ENCODE measurements around the gene SORCS3.

SORCS3 gene

DNA sequence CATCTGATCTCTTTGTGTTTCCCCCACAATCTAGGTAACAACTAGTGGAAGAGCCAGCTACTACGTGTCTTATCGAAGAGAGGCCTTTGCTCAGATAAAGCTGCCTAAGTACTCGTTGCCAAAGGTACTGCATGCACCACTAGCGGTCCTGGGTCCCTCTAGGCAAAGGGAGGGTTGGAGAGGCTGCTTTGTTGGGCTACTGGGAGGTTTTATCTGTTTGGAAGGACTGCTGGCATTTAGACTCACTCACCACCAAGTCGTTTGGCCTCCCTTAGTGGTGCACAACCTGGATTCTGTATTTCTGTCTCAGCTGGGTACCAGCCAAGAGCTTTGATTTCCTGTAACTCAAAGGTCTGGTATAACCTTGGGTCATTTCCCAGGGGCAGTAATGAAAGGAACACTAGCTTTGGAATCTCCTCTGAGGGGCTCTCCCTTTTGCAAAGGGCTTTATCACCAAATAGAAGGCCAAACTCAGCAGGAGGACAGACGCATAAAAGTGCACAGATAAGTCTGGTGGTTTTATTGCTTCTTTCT, 498.3 kb downstream of the SORCS3 start:
- TF ChIP-seq, protein P1, sequence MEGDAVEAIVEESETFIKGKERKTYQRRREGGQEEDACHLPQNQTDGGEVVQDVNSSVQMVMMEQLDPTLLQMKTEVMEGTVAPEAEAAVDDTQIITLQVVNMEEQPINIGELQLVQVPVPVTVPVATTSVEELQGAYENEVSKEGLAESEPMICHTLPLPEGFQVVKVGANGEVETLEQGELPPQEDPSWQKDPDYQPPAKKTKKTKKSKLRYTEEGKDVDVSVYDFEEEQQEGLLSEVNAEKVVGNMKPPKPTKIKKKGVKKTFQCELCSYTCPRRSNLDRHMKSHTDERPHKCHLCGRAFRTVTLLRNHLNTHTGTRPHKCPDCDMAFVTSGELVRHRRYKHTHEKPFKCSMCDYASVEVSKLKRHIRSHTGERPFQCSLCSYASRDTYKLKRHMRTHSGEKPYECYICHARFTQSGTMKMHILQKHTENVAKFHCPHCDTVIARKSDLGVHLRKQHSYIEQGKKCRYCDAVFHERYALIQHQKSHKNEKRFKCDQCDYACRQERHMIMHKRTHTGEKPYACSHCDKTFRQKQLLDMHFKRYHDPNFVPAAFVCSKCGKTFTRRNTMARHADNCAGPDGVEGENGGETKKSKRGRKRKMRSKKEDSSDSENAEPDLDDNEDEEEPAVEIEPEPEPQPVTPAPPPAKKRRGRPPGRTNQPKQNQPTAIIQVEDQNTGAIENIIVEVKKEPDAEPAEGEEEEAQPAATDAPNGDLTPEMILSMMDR (IDR thresholded peaks at IDR 0.05; ENCODE audit: low read length, missing control alignments): no peak
- H3K4me3 ChIP-seq (replicated peaks; ENCODE audit: low read depth, low read length): no peak overlapping the region
- no peak for DNase-seq (ENCODE audit: low read depth)

DNA sequence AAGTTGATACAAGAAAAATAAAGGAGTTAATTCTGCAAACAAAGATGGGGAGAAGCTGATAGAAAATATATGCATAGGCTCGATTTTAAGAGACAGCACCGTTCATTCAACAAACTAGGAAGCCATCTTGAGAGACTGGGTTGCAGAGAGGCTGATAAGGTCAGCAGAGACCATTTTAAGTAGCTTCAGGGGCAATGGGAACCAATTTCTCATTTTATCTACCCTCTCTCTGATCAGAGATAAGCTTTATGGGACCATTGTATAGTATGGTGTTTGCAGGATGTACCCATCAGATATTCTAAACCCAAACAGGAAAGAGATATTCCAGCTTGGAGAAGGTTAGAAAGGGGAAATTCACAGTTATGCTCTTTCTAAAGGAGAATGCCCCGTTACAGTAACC, 499.5 kb downstream of the SORCS3 start:
- DNase-seq (ENCODE audit: low read depth): no peak

DNA sequence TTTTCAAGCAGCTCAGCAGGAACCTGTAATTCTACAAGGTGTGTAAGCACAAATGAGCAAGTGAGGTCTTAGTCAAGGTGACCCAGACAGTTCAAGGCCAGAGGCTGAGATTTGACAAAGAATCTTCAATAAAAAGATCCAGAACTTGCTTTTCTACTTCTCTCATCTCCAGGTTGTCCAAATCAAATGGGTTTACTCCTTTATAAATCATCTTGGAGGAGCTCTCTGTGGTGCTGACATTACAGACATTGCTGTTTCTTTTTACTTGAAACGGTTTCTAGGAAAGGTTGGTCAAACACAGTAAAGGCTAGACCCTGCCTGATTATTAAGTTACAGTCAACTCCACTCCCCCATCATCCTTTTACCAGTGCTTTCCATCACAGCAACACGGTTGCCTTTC, 504.6 kb downstream of the SORCS3 start:
- DNase-seq (ENCODE audit: low read depth): no peak
- H3K4me3 ChIP-seq (replicated peaks; ENCODE audit: low read depth, low read length): no peak overlapping the region
- TF ChIP-seq, protein P1 (IDR thresholded peaks at IDR 0.05; ENCODE audit: low read length, missing control alignments): no peak

More for the DNA sequence above, 499.5 kb downstream of the SORCS3 start:
- TF ChIP-seq, protein P1 (IDR thresholded peaks at IDR 0.05; ENCODE audit: low read length, missing control alignments): no peak
- H3K4me3 ChIP-seq (replicated peaks; ENCODE audit: low read depth, low read length): no peak overlapping the region

DNA sequence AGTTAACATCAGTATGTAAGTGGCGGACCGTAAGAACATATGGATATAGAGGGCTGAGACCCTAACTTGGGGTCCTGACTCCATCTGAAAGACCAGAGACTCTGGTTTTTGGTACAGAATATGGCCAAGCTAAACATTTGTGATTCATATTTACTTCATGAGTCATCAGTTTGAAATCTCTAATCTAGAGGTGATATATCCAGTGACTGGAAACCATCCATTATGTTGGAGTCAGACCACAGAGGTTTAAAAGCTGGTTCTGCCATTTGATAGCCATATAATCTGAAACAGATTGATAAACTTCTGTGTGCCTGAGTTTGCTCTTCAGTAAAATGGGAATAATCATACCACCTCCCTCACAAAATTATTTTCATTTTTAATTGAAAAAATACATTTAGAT, 505.3 kb downstream of the SORCS3 start:
- H3K4me3 ChIP-seq (replicated peaks; ENCODE audit: low read depth, low read length): no peak overlapping the region
- DNase-seq (ENCODE audit: low read depth): no peak
- TF ChIP-seq, protein P1 (IDR thresholded peaks at IDR 0.05; ENCODE audit: low read length, missing control alignments): no peak

DNA sequence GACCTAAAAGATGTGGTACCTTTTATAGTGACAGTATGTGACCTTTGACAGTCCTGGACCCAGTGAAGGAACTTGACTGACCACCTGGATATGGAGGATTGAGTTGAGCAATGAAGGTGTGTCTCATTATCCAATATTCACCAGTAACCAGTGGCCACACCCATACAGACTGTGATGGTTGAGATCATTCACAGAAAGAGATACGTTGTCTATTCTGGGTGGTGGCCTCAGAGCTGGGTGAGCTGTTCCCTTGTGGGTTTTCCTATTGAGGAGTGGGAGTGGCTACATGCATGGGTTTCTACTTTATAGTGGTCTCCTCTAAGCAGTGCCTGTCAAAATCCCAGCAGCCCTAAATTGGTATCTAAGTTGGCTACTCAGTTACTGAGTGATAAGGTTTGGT, 507.4 kb downstream of the SORCS3 start:
- DNase-seq (ENCODE audit: low read depth): no peak
- TF ChIP-seq, protein P1 (IDR thresholded peaks at IDR 0.05; ENCODE audit: low read length, missing control alignments): no peak
- H3K4me3 ChIP-seq (replicated peaks; ENCODE audit: low read depth, low read length): no peak overlapping the region

DNA sequence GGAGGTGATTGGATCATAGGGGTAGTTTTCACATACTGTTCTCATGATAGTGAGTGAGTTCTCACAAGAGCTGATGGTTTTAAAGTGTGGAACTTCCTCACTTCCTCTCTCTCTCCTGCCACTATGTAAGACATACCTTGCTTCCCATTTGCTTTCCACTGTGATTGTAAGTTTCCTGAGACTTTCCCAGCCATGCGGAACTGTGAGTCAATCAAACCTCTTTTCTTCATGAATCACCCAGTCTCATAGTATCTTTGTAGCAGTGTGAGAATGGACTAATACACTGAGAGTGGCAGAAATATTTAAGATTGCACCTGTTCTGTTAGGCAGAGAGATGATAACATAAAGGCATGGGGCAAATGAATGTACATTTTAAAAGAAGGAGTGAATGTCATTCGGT, 507.8 kb downstream of the SORCS3 start:
- H3K4me3 ChIP-seq (replicated peaks; ENCODE audit: low read depth, low read length): no peak overlapping the region
- no peak for DNase-seq (ENCODE audit: low read depth)
- TF ChIP-seq, protein P1 (IDR thresholded peaks at IDR 0.05; ENCODE audit: low read length, missing control alignments): no peak

DNA sequence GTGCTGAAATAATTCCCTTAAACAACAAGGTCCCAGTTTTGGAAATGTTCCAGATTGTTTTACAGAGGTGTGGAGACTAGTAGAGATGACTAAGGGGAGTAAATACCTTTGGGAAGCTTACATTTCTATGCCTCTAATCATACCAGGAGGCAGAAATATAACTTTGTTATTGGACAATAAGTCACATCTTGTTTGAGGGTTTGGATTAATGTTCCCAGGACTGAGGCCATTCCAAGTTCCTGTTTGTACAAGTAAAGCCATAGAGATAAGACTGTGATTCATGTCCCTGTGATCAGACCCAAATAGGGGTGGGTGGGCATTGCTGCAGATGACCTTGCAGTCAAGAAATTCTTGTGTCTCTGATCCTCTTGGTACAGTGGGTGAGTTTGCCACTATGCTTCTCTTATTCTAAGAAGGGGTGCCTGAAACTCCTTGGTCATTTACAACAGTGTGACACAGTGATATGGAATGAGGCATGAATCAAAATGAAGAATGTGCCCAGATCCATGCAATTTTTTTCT, 508.3 kb downstream of the SORCS3 start:
- DNase-seq (ENCODE audit: low read depth): no peak
- no peak overlapping the region for H3K4me3 ChIP-seq (replicated peaks; ENCODE audit: low read depth, low read length)
- TF ChIP-seq, protein P1 (IDR thresholded peaks at IDR 0.05; ENCODE audit: low read length, missing control alignments): no peak
